ENCODE results near the gene SUN3.

DNA sequence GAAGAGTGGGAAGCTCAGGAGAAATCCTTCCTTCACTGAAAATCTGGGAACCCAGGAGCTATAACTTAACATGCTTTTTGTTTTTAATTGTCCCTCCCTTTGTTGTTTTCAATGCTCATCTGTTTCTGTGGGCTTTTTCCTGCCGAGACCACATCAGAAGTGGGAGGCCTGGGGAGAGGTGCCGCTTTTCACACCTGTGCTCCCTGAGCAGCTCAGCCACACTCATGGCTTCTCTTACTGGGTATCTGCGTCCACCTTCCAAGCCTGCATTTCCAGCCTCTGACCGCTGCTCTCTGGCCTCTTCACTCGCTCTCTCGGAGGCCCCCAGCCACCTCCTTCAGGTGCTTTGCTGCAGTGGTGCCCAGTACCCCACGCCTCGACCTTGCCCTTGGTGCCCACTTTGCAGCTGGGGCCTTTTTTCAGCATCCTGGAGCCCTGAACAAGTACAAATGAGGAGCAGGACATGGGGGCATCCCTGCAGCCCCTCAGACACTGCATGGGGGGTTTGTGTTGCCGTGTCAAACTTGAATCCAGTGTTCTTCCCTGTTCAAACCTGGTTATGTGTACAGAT, 16.4 kb upstream of the SUN3 start:
- TF ChIP-seq, protein P1, sequence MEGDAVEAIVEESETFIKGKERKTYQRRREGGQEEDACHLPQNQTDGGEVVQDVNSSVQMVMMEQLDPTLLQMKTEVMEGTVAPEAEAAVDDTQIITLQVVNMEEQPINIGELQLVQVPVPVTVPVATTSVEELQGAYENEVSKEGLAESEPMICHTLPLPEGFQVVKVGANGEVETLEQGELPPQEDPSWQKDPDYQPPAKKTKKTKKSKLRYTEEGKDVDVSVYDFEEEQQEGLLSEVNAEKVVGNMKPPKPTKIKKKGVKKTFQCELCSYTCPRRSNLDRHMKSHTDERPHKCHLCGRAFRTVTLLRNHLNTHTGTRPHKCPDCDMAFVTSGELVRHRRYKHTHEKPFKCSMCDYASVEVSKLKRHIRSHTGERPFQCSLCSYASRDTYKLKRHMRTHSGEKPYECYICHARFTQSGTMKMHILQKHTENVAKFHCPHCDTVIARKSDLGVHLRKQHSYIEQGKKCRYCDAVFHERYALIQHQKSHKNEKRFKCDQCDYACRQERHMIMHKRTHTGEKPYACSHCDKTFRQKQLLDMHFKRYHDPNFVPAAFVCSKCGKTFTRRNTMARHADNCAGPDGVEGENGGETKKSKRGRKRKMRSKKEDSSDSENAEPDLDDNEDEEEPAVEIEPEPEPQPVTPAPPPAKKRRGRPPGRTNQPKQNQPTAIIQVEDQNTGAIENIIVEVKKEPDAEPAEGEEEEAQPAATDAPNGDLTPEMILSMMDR (IDR thresholded peaks at IDR 0.05): no peak
- TF ChIP-seq POLR2AphosphoS5 (IDR thresholded peaks at IDR 0.05; ENCODE audit: low read depth, low read length): no peak
- TF ChIP-seq, protein P2, sequence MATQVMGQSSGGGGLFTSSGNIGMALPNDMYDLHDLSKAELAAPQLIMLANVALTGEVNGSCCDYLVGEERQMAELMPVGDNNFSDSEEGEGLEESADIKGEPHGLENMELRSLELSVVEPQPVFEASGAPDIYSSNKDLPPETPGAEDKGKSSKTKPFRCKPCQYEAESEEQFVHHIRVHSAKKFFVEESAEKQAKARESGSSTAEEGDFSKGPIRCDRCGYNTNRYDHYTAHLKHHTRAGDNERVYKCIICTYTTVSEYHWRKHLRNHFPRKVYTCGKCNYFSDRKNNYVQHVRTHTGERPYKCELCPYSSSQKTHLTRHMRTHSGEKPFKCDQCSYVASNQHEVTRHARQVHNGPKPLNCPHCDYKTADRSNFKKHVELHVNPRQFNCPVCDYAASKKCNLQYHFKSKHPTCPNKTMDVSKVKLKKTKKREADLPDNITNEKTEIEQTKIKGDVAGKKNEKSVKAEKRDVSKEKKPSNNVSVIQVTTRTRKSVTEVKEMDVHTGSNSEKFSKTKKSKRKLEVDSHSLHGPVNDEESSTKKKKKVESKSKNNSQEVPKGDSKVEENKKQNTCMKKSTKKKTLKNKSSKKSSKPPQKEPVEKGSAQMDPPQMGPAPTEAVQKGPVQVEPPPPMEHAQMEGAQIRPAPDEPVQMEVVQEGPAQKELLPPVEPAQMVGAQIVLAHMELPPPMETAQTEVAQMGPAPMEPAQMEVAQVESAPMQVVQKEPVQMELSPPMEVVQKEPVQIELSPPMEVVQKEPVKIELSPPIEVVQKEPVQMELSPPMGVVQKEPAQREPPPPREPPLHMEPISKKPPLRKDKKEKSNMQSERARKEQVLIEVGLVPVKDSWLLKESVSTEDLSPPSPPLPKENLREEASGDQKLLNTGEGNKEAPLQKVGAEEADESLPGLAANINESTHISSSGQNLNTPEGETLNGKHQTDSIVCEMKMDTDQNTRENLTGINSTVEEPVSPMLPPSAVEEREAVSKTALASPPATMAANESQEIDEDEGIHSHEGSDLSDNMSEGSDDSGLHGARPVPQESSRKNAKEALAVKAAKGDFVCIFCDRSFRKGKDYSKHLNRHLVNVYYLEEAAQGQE (IDR thresholded peaks at IDR 0.05; ENCODE audit: insufficient read depth in 1 of 2, low read depth in 2 of 2, low read length in 1 of 2): no peak
- TF ChIP-seq SIN3A (IDR thresholded peaks at IDR 0.05; ENCODE audit: borderline replicate concordance, insufficient read depth, low read depth, low read length): no peak
- no peak for TF ChIP-seq TCF7L2 (IDR thresholded peaks at IDR 0.05; ENCODE audit: low read depth, low read length)
